Measurements from ENCODE around the gene TUB.

Gene TUB

DNA sequence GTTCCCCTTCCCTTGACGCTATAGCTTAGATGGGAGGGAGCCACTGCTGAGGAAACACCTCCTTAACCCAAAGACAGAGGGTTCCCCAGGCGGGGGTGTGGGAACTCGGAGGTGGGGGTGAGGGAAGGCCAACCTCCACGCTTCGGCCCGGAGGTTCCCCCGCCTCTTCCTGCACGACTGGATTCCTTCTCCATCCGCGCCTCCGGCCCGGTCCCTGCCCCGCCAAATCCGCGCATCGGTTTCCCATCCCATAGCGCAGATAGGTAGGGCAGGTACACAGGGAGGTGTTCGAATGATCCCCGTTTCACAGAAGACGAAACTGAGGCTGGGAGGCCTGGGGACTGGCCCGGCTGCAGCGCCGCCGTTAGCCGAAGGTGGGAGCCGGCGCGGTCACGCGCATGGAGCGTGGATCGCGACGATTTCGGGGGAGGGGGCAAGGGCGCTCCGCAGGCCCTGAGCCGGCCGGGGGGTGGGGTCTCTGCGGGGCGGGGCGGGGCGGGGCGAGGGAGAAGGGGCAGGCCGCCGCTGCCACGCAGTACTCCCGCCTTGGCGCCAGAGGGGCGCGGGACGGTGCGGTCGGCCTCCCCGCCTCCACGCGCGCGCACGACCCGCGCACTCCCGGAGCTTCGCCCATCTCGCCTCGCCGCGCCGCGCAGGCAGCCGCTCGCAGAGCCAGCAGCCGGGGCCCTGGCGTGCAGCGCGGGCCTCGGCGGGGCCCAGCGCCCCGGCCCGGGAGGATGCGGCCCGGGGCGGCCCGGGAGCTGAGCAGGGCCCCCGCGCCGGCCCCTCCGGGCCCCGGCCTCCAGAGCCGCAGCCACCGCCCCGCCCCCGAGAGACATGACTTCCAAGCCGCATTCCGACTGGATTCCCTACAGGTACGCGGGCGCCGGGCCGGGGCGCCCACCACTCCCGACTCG, at the start of gene TUB:
TUB (plus strand) TSS at position 538 of the 917 bp plus-strand sequence; CDS start at position 838, 300 bp downstream.
- Histone ChIP-seq H3K4me1 (peaks cover 3% of the 10 kb centered on the region), H3K4me2 (ENCODE audit: low read length) (peak within 1 kb of the TSS; percentile 68), H3K79me2 (peaks cover 8% of the 10 kb centered on the region), H3K27me3 (ENCODE audit: control insufficient read depth, insufficient read depth, low read length) (no peaks in the 10 kb centered on the region), H3K36me3 (ENCODE audit: control insufficient read depth, insufficient read depth, low read length) (no peaks in the 10 kb centered on the region), H2AFZ (peak within 1 kb of the TSS; percentile 68), H3K9ac (no peak within 1 kb of the TSS), H3K27ac (no peak within 1 kb of the TSS), H3K4me3 (ENCODE audit: low read depth, low read length) (peak within 1 kb of the TSS; percentile 34), H3K9me3 (ENCODE audit: control insufficient read depth, low read length) (no peaks in the 10 kb centered on the region)
- TF ChIP-seq, protein P1, sequence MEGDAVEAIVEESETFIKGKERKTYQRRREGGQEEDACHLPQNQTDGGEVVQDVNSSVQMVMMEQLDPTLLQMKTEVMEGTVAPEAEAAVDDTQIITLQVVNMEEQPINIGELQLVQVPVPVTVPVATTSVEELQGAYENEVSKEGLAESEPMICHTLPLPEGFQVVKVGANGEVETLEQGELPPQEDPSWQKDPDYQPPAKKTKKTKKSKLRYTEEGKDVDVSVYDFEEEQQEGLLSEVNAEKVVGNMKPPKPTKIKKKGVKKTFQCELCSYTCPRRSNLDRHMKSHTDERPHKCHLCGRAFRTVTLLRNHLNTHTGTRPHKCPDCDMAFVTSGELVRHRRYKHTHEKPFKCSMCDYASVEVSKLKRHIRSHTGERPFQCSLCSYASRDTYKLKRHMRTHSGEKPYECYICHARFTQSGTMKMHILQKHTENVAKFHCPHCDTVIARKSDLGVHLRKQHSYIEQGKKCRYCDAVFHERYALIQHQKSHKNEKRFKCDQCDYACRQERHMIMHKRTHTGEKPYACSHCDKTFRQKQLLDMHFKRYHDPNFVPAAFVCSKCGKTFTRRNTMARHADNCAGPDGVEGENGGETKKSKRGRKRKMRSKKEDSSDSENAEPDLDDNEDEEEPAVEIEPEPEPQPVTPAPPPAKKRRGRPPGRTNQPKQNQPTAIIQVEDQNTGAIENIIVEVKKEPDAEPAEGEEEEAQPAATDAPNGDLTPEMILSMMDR (IDR thresholded peaks at IDR 0.05): no peak

DNA sequence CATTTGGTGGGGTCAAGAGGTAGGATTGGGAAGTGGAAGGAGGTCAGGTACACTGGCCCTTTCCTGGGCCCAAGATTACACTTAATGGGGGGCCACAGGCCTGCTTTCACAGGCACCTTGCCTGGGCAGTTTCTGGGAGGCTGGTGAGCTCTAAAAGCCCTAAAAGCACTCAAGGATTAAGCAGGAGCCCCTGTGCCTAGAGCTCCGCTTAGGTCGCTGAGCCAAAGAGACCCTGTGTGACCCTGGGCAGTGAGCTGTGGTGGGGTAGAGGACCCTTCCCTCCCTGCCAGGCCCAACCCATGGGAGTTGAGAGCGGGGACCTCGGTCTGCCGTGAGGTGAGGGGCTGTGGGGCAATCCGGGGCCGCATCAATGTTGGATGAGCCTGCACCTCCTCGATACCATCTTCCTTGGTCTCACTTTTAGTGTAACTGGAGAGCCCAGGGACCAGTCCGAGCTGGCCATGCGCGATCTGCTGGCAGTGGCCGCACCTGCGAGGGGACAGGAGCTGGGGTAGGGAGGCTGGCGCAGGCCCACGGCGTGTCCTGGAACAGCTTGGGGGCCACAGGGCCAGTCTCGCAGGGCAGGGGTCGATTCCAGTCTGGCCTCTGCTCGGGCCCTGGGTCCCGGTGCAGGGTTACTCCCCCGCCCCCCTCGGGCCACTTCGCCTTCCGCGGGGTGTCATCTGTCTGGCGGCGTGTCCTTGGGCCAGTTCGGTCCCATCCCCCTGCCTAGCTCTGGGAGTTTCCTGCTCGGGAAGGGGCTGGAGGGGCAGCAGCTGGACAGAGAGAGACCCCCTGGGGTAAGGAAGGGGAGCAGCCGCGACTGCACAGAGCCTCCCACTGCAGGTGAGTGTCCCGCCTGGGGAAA, 49.5 kb upstream of the TUB start:
- no peak overlapping the region for H2AFZ ChIP-seq
- TF ChIP-seq, protein P1 (IDR thresholded peaks at IDR 0.05): no peak
- H3K9ac ChIP-seq: no peak overlapping the region
- no peak overlapping the region for H3K4me3 ChIP-seq (ENCODE audit: low read depth, low read length)
- no peak overlapping the region for H3K4me2 ChIP-seq (ENCODE audit: low read length)
- H3K27me3 ChIP-seq (ENCODE audit: control insufficient read depth, insufficient read depth, low read length): no peaks in the 10 kb centered on the region
- H3K79me2 ChIP-seq: peaks cover 2% of the 10 kb centered on the region
- H3K4me1 ChIP-seq: peaks cover 28% of the 10 kb centered on the region
- H3K36me3 ChIP-seq (ENCODE audit: control insufficient read depth, insufficient read depth, low read length): no peaks in the 10 kb centered on the region
- H3K27ac ChIP-seq: no peak overlapping the region
- H3K9me3 ChIP-seq (ENCODE audit: control insufficient read depth, low read length): no peaks in the 10 kb centered on the region

GRCh38 chr11:8032122-8032521, 48.9 kb upstream of the TUB start:
- no peak overlapping the region for H3K4me2 ChIP-seq (ENCODE audit: low read length)
- no peak overlapping the region for H3K27ac ChIP-seq
- H3K4me3 ChIP-seq (ENCODE audit: low read depth, low read length): no peak overlapping the region
- H3K27me3 ChIP-seq (ENCODE audit: control insufficient read depth, insufficient read depth, low read length): no peaks in the 10 kb centered on the region
- TF ChIP-seq, protein P1 (IDR thresholded peaks at IDR 0.05): no peak
- no peak overlapping the region for H3K9ac ChIP-seq
- H2AFZ ChIP-seq: no peak overlapping the region
- peaks cover 28% of the 10 kb centered on the region for H3K4me1 ChIP-seq
- peaks cover 2% of the 10 kb centered on the region for H3K79me2 ChIP-seq
- no peaks in the 10 kb centered on the region for H3K9me3 ChIP-seq (ENCODE audit: control insufficient read depth, low read length)
- H3K36me3 ChIP-seq (ENCODE audit: control insufficient read depth, insufficient read depth, low read length): no peaks in the 10 kb centered on the region

DNA sequence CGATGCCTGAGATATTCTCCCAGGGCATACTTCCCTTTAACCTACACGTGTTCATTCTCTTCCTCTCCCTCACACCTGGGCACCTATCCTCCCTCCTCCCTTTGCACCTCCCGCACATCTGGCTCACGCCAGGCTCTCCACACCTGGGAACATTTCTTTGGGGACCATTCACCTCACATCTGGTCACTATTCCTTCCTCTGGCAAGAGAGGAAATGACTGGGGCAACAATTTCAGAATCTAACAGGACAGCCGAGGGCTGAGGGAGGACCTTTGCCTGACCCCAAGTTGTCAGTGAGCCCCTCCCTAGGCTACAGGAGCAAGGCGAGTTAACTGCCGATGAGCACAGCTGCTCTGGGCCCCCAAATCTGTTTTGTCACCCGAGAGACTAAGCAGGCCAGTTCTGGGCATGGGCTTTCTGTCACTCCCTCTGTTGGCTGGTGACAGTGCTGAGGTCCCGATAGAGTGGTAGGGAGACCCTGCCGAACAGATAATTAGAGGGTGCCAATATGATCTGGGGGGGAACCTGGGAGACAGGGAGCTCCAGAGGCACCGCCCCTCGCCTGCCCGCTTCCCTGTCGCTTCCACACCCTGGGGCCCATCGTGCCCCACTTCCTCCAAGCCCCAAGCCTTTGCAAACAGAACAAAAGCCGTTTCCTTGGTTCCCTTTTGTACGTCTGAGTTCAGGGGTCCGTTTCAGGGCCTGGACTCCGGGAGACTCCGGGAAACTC, 48.3 kb upstream of the TUB start:
- Histone ChIP-seq H3K79me2 (peaks cover 2% of the 10 kb centered on the region), H3K27ac (no peak overlapping the region), H2AFZ (no peak overlapping the region), H3K36me3 (ENCODE audit: control insufficient read depth, insufficient read depth, low read length) (no peaks in the 10 kb centered on the region), H3K9me3 (ENCODE audit: control insufficient read depth, low read length) (no peaks in the 10 kb centered on the region), H3K4me1 (peaks cover 28% of the 10 kb centered on the region), H3K27me3 (ENCODE audit: control insufficient read depth, insufficient read depth, low read length) (no peaks in the 10 kb centered on the region), H3K4me3 (ENCODE audit: low read depth, low read length) (no peak overlapping the region), H3K9ac (no peak overlapping the region), H3K4me2 (ENCODE audit: low read length) (no peak overlapping the region)
- TF ChIP-seq, protein P1 (IDR thresholded peaks at IDR 0.05): no peak

Data from parathyroid adenoma (tissue), 2 donors.